Nephron (organoid): ENCODE data around the gene SPIN3.

Experiments
- H3K27ac Mint-ChIP-seq, 3 experiments: 2 replicates each; pipeline ENCODE4 v1.8.0; 2020; ENCODE audit warnings: mixed read lengths in 3 of 3, mild to moderate bottlenecking in 2 of 3, moderate library complexity in 1 of 3
- H3K27me3 Mint-ChIP-seq: 2 replicates; pipeline ENCODE4 v1.8.0; 2021; ENCODE audit warnings: low read depth, mild to moderate bottlenecking, moderate library complexity, mixed read lengths
- H3K36me3 Mint-ChIP-seq: 2 replicates; pipeline ENCODE4 v1.8.0; 2020; ENCODE audit warnings: low read depth, mixed read lengths
- H3K4me1 Mint-ChIP-seq: 2 replicates; pipeline ENCODE4 v1.8.0; 2020; ENCODE audit warnings: mixed read lengths
- H3K4me3 Mint-ChIP-seq, 3 experiments: 2 replicates each; pipeline ENCODE4 v1.8.0; 2020; ENCODE audit warnings: mild to moderate bottlenecking in 3 of 3, mixed read lengths in 3 of 3, moderate library complexity in 2 of 3
- H3K9me3 Mint-ChIP-seq: 2 replicates; pipeline ENCODE4 v1.8.0; 2020; ENCODE audit warnings: mixed read lengths
- TF ChIP-seq, protein P1 (sequence below), 3 experiments: fragments of 200-600 bp; sonication (generic); IDR thresholded peaks; one replicate each; pipeline ENCODE4 v1.5.0; 2021; ENCODE audit warnings: antibody characterized with exemption in 3 of 3; ENCODE audit not compliant: unreplicated experiment in 3 of 3

SPIN3 gene

DNA sequence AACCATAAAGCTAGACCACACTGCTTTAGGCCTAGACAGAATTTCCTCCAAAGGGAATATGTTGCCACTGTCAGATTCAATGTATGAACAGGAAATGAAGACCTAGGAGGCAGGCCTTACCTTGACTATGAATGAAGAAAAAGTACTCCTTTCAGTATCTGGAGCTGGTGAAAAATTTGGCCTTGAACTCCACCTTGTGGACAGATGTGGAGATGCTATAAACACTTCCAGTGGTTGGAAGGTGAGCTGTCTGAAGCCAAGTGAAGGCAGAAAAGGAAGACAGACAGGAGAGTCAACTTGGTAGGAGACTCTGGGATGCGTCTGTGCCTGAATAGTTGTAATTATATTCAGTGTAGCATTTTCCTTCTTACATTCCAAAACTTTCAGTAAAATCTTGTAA lies 17.2 kb downstream of the SPIN3 start:
- no peak overlapping the region for H3K27ac Mint-ChIP-seq
- TF ChIP-seq, protein P1, sequence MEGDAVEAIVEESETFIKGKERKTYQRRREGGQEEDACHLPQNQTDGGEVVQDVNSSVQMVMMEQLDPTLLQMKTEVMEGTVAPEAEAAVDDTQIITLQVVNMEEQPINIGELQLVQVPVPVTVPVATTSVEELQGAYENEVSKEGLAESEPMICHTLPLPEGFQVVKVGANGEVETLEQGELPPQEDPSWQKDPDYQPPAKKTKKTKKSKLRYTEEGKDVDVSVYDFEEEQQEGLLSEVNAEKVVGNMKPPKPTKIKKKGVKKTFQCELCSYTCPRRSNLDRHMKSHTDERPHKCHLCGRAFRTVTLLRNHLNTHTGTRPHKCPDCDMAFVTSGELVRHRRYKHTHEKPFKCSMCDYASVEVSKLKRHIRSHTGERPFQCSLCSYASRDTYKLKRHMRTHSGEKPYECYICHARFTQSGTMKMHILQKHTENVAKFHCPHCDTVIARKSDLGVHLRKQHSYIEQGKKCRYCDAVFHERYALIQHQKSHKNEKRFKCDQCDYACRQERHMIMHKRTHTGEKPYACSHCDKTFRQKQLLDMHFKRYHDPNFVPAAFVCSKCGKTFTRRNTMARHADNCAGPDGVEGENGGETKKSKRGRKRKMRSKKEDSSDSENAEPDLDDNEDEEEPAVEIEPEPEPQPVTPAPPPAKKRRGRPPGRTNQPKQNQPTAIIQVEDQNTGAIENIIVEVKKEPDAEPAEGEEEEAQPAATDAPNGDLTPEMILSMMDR (IDR thresholded peaks at IDR 0.05; ENCODE audit: unreplicated experiment in 3 of 3): peak; percentile 49 to 58 (median 57)
- peaks cover 20% of the 10 kb centered on the region for H3K36me3 Mint-ChIP-seq
- no peaks in the 10 kb centered on the region for H3K9me3 Mint-ChIP-seq
- H3K4me1 Mint-ChIP-seq: peaks cover 4% of the 10 kb centered on the region
- no peaks in the 10 kb centered on the region for H3K27me3 Mint-ChIP-seq
- H3K4me3 Mint-ChIP-seq: no peak overlapping the region

DNA sequence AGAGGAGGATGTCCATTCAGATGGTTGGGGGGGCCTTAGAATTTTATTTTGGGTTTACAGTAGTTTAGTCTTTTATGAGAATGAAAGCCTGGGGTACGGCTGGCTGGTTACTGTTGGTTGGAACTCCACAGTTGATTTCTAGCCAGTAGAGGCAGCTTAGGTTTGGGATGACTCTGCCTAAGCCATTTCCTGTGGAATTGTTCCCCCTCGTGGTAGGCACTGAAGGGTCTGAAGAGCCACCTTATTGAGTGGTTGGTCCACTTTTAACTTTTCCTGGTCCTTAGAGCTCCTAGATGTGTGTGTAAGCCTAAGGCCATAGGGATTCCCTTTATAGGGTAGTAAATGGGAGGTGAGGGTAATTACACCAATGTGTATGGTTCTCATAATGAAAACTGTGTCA lies 19.7 kb downstream of the SPIN3 start:
- TF ChIP-seq, protein P1 (IDR thresholded peaks at IDR 0.05; ENCODE audit: unreplicated experiment in 3 of 3): no peak
- no peaks in the 10 kb centered on the region for H3K27me3 Mint-ChIP-seq

DNA sequence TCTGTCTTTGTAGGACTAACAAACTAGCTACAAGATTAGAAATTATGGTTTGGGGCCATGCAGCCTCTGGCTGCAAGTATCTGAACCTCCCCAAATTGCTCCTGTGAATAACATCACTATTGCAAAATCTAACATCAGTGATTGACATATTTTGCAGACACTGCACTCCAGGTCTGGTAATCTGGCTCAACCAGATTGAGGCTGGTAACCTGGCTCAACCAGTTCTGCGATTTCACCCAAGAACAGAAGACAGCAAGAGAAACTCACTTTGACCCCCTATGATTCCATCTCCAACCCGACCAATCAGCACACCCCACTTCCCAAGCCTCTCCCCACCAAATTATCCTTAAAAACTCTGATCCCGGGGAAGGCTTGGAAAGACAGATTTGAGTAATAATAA lies 20.9 kb downstream of the SPIN3 start:
- TF ChIP-seq, protein P1 (IDR thresholded peaks at IDR 0.05; ENCODE audit: unreplicated experiment in 3 of 3): no peak
- no peaks in the 10 kb centered on the region for H3K27me3 Mint-ChIP-seq
- no peaks in the 10 kb centered on the region for H3K9me3 Mint-ChIP-seq
- no peak overlapping the region for H3K27ac Mint-ChIP-seq
- peaks cover 28% of the 10 kb centered on the region for H3K36me3 Mint-ChIP-seq
- no peaks in the 10 kb centered on the region for H3K4me1 Mint-ChIP-seq
- no peak overlapping the region for H3K4me3 Mint-ChIP-seq

More for the DNA sequence above, 19.7 kb downstream of the SPIN3 start:
- Mint-ChIP-seq H3K36me3 (peaks cover 26% of the 10 kb centered on the region), H3K27ac (no peak overlapping the region), H3K9me3 (no peaks in the 10 kb centered on the region), H3K4me3 (no peak overlapping the region), H3K4me1 (no peaks in the 10 kb centered on the region)

DNA sequence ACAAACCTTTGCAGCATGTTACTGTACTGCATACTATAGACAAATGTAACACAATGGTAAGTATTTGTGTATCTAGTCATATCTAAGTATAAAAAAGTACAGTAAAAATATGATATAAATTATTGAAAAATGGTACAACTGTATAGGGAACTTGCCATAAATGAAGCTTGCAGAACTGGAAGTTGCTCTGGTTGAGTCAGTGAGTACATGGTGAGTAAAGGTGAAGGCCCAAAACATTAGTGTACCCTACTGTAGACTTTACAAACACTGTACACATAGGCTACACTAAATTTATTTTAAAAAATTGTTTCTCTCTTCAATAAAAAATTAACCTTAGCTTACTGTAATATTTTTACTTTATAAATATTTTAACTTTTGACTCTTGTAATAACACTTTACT lies 25.8 kb downstream of the SPIN3 start:
- H3K27me3 Mint-ChIP-seq: no peaks in the 10 kb centered on the region
- no peaks in the 10 kb centered on the region for H3K4me1 Mint-ChIP-seq
- H3K4me3 Mint-ChIP-seq: no peak overlapping the region
- no peak overlapping the region for H3K27ac Mint-ChIP-seq
- no peaks in the 10 kb centered on the region for H3K9me3 Mint-ChIP-seq
- H3K36me3 Mint-ChIP-seq: peaks cover 31% of the 10 kb centered on the region
- TF ChIP-seq, protein P1 (IDR thresholded peaks at IDR 0.05; ENCODE audit: unreplicated experiment in 3 of 3): no peak

DNA sequence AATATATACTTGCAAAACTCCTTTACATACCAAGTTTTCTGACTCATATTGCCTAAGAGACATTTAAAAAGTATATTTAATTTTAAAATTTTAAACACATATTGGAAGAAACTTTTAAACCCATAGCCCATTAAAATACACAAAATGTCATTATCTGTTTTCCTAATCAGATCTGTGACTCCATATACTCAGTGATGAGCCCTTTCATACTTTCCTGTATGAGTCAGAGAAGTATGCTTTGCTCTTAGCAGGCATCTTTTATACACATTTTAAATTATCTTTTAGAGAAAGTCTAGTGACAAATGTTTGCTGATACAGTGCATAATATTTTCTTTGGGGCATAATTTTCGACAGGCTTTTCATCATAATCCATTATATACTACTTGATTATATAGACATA lies 26.4 kb downstream of the SPIN3 start:
- no peak overlapping the region for H3K4me3 Mint-ChIP-seq
- no peaks in the 10 kb centered on the region for H3K27me3 Mint-ChIP-seq
- no peaks in the 10 kb centered on the region for H3K9me3 Mint-ChIP-seq
- H3K4me1 Mint-ChIP-seq: no peaks in the 10 kb centered on the region
- peaks cover 33% of the 10 kb centered on the region for H3K36me3 Mint-ChIP-seq
- H3K27ac Mint-ChIP-seq: no peak overlapping the region
- TF ChIP-seq, protein P1 (IDR thresholded peaks at IDR 0.05; ENCODE audit: unreplicated experiment in 3 of 3): no peak

DNA sequence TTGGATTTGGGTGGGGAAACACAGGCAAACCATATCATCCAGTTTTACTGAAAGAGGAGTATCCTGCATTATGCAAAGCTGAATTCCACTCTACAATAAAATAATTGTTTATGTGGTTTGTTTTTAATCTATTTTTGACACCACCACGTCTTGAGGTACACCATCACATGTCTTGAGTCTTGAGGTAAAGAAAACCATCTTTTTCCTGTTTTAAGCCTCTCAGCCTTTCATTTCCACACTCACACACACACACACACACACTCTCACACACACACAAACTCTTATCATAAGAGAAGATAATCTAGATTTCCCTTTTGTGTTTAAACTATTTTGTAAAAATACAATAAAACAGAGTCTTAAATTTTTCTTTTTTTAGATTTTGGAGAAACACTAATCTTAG lies 32.0 kb downstream of the SPIN3 start:
- peaks cover 47% of the 10 kb centered on the region for H3K36me3 Mint-ChIP-seq
- H3K4me1 Mint-ChIP-seq: no peaks in the 10 kb centered on the region
- no peak overlapping the region for H3K27ac Mint-ChIP-seq
- no peaks in the 10 kb centered on the region for H3K27me3 Mint-ChIP-seq
- TF ChIP-seq, protein P1 (IDR thresholded peaks at IDR 0.05; ENCODE audit: unreplicated experiment in 3 of 3): no peak
- H3K4me3 Mint-ChIP-seq: no peak overlapping the region
- H3K9me3 Mint-ChIP-seq: peaks cover 16% of the 10 kb centered on the region
